Breast epithelium (tissue), 4 donors: ENCODE measurements around the gene SLC5A11. TPM values are rescaled to one million over a fixed set of nuclear protein-coding genes. Genes with fewer than 3 reads are reported as not detected.

Source experiments
- DNase-seq, 2 donors: peaks; one replicate each; pipeline ENCODE4 v3.0.0-alpha.2; 2019; ENCODE audit warnings: low spot score in 2 of 2
- H3K27ac ChIP-seq, 2 donors: fragments of 200-600 bp; sonication (generic) in 1 of 2; one replicate each; pipeline ENCODE4 v1.5.1; 2016 to 2019; ENCODE audit warnings: mild to moderate bottlenecking in 1 of 2
- H3K27me3 ChIP-seq, 2 donors: fragments of 200-600 bp; sonication (generic) in 1 of 2; one replicate each; pipeline versions ENCODE4 v1.5.1 to v1.6.0; 2017 to 2019; ENCODE audit warnings: control low read depth in 1 of 2, mild to moderate bottlenecking in 1 of 2
- H3K36me3 ChIP-seq: fragments of 200-600 bp; one replicate; pipeline ENCODE4 v1.5.1; 2019
- H3K4me1 ChIP-seq, 2 donors: fragments of 200-600 bp; sonication (generic); one replicate each; pipeline ENCODE4 v1.5.1; 2016 to 2019; ENCODE audit warnings: control low read depth in 1 of 2
- H3K4me3 ChIP-seq, 3 donors: fragments of 200-600 bp; sonication (generic); 1 replicate in 2 of 3; 2 replicates in 1 of 3; pipeline ENCODE4 v1.5.1; 2016 to 2019; ENCODE audit warnings: mild to moderate bottlenecking in 3 of 3, moderate library complexity in 2 of 3
- H3K9me3 ChIP-seq, 2 donors: fragments of 200-600 bp; sonication (generic) in 1 of 2; one replicate each; pipeline ENCODE4 v1.5.1; 2016 to 2019; ENCODE audit warnings: control low read depth in 1 of 2
- POLR2A ChIP-seq: fragments of 450-650 bp; IDR thresholded peaks from one replicate; pipeline ENCODE4 v1.6.1; 2016; ENCODE audit warnings: antibody characterized with exemption, mild to moderate bottlenecking, moderate library complexity
- POLR2AphosphoS5 ChIP-seq, 3 donors: sonication (generic); formaldehyde crosslinking; IDR thresholded peaks; one replicate each; pipeline ENCODE4 v1.6.1; 2017; ENCODE audit warnings: antibody characterized with exemption in 3 of 3
- intact Hi-C: fragments of 100-400 bp; cut with DNase I; formaldehyde crosslinking; loops from one replicate; pipeline ENCODE4 v1.15.1; 2023; ENCODE audit warnings: low total_unique reads
- total RNA-seq, 3 donors: library from RNA; depleted of rRNA; stranded (reverse); fragments of >200 nt; gene quantifications; one replicate each; pipeline ENCODE4 v1.1.0, GENCODE V29; 2016
- TF ChIP-seq, protein P1 (sequence below), 3 donors: fragments of 450-650 bp; IDR thresholded peaks; one replicate each; pipeline ENCODE4 v1.5.1; 2016 to 2017; ENCODE audit warnings: antibody characterized with exemption in 3 of 3, mild to moderate bottlenecking in 3 of 3, moderate library complexity in 3 of 3

Gene SLC5A11
- total RNA-seq, 3 donors from 2014 or later, result 0.16 to 1.8 (median 0.66) TPM

DNA sequence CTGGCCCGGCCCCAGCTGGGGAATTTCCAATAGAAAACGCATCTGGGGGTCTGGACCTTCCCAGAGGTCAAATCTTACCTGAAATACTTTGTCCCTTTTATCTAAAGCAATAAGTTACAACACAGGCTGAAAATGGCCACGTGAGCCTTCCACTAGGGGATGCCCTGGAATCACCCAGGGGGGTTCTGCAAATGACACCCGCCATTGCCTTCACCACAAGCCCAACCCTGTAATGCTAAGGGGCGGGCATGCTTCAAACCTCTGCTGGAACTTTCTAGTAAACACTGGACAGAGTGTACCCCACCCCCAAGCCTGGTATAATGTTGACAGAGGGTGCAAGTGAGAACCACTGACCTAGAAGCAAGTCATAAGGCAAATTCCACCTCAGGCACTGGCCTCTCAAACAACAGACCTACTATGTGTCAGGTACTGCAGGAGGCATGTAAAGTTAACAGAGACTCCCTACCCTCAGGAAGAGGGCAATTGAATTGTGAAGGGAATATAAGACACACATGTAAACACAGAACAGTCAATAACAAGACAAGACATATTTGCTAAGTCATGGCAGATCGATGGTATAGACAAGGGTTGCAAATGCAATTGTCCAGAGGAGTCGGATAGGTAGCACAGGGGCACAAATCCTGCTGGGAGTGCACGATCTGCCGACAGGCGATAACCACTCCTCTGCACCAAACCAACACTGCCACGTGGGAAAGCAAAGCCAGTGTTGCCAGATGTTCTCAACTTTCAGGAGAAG is 110.4 kb downstream of the SLC5A11 start:
- Histone ChIP-seq H3K4me3 (no peak overlapping the region), H3K9me3 (no peaks in the 10 kb centered on the region), H3K27ac (no peak overlapping the region), H3K27me3 (no peaks in the 10 kb centered on the region), H3K36me3 (peaks cover 8% of the 10 kb centered on the region), H3K4me1 (no peaks in the 10 kb centered on the region)
- TF ChIP-seq, protein P1, sequence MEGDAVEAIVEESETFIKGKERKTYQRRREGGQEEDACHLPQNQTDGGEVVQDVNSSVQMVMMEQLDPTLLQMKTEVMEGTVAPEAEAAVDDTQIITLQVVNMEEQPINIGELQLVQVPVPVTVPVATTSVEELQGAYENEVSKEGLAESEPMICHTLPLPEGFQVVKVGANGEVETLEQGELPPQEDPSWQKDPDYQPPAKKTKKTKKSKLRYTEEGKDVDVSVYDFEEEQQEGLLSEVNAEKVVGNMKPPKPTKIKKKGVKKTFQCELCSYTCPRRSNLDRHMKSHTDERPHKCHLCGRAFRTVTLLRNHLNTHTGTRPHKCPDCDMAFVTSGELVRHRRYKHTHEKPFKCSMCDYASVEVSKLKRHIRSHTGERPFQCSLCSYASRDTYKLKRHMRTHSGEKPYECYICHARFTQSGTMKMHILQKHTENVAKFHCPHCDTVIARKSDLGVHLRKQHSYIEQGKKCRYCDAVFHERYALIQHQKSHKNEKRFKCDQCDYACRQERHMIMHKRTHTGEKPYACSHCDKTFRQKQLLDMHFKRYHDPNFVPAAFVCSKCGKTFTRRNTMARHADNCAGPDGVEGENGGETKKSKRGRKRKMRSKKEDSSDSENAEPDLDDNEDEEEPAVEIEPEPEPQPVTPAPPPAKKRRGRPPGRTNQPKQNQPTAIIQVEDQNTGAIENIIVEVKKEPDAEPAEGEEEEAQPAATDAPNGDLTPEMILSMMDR (IDR thresholded peaks at IDR 0.05), result no peak
- no peak for TF ChIP-seq POLR2AphosphoS5 (IDR thresholded peaks at IDR 0.05)
- TF ChIP-seq POLR2A, result no peak
- intact Hi-C loops, result no loop called here
- DNase-seq, result no peak

GRCh38 chr16:24957887-24958286 is 112.1 kb downstream of the SLC5A11 start:
- intact Hi-C loops, result no loop called here
- Histone ChIP-seq H3K4me3 (no peak overlapping the region), H3K4me1 (no peaks in the 10 kb centered on the region), H3K9me3 (peaks cover 0 to 4% of the 10 kb centered on the region in 2 donors), H3K36me3 (peaks cover 8% of the 10 kb centered on the region), H3K27ac (no peak overlapping the region), H3K27me3 (no peaks in the 10 kb centered on the region)
- DNase-seq, result no peak
- TF ChIP-seq POLR2AphosphoS5 (IDR thresholded peaks at IDR 0.05) (no peak), POLR2A (no peak)
- TF ChIP-seq, protein P1 (IDR thresholded peaks at IDR 0.05), result no peak

Other genes with a start within 250 kb of the SLC5A11 start
- gene TNRC6A, start 116.3 kb upstream of the SLC5A11 start, total RNA-seq, result 10 to 100 TPM; 49.3 to 84.9 (median 59.6) TPM
- gene ARHGAP17, start 169.4 kb downstream of the SLC5A11 start, total RNA-seq, result 10 to 100 TPM; 40.8 to 43.6 (median 43.6) TPM